Diencephalon (tissue), 1 donor: Measurements from ENCODE around the gene POLR1H. TPM values are rescaled to one million over a fixed set of nuclear protein-coding genes. Genes with fewer than 3 reads are reported as not detected.

Experiments
- small RNA-seq: library from RNA; depleted of rRNA; stranded (forward); fragments of <200 nt; gene quantifications from one replicate; pipeline ENCODE3, GENCODE V24; 2014
- total RNA-seq: library from RNA; depleted of rRNA; stranded (reverse); fragments of >200 nt; gene quantifications from one replicate; pipeline ENCODE4 v1.2.3, GENCODE V29; 2014

POLR1H gene, protein sequence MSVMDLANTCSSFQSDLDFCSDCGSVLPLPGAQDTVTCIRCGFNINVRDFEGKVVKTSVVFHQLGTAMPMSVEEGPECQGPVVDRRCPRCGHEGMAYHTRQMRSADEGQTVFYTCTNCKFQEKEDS
- 14.1 TPM for total RNA-seq

DNA sequence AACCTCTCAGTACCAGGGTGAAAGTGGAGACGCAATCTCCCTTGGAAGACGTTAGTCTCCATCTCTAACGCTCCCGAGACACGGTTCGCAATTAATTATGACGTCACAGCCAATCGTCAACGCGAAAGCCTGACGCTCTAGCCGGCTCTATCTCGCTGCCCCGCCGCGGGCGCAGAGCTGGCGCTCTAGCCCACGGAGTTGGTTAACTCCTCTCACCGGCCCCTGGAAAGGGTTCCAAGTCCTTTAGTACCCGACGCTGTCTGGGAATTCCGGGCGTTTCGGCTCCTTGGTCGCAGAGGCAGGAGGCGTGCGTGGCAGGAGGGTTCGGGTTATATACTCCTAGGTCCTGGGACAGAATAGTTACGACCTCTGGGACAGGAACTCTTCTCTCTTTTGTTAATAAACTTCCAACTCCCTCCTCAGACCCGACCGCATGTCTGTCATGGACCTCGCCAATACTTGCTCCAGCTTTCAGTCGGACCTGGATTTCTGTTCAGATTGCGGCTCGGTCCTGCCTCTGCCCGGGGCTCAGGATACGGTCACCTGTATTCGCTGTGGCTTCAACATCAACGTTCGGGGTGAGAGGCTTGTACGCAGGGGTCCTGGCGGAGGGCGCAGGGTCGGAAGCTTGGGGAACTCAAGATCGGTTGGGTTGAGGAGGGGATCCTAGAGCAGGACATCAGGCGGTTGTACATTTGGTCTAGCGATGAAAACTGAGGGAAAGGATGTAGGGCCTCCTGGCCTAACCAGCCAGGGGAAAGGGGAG lies at the start of gene POLR1H:
Gene POLR1H, plus strand, starts transcription at position 174 of the 766 bp plus-strand sequence. Its CDS starts 260 bp downstream, at position 434.

DNA sequence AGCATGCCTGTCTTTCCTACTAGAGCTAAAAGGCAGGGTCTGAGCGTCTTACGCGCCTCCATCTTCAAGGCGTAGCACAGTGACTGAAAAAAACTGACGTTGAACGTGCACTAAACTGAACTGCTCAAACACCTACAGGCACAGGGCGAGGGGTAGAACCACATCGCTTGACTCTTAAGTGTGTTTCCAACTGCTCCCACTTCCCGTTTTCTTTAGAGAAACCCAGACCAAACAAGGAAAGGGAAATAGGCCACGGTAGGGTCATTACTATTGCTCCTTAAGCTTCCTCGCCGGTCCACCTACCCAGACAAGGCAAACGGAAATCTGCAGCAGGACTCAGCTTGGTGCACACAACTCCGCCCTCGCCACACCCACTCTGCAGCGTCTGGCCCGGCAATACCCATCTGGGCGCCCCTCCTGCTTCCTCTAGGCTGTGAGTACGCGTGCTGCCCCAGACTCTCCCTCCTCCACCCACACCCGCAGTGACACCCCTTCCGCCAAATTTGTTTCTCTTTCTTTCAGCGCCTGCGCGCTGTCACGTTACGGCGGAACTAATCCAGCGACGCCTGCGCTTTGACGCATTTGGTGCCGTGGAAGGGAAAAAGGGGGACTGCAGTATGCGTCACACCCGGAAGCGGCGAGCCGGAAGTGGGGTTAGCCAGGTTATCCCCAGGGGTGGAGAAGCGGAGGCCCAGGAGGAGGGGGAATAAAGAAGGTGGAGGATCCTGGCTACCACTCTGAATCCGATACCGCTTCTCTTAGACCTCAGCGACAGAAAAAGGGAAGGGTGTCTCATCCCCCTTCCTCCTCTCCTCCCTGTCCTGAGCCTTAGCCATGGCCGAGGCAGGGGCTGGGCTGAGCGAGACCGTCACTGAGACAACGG lies 5.8 kb downstream of the POLR1H start, which contains the start of gene PPP1R11:
Gene PPP1R11, plus strand, starts transcription at position 622 of the 883 bp plus-strand sequence. Its CDS starts 213 bp downstream, at position 835.

DNA sequence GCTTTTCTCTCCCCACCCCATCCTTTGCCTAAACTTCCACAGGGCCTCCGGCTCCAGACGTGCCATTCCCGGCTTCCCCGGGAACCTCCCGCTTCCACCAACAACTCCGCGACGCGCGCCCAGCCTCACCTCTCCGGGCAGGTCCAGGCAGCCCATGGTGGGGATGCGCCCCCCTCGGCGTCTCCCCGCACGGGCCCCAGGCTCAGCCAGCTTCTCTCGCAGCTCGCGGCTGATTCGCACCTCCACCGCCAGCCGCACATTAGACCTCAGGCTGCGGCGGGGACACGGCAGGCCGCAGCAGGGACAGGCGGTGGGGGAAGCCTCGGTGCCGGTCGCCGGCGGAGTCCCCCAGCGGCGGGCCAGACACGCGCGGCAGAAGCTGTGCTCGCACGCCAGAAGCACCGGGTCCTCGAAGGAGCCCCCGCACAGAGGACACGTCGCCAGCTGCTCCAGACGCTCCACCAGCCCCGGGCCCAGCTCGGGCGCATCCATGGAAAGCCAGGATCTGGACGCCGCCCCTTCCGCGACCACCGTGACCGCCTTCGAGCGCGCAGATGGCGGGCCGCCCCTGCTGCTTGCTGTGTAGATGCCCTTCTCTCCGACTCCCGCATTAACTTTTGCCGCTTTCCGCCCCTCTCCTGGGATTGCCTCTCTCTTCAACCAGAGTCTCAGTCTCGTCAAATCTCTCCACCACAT lies 14.2 kb downstream of the POLR1H start, which contains the start of gene RNF39:
Gene RNF39, minus strand, starts transcription at position 676 of the 696 bp plus-strand sequence. Its CDS starts 184 bp downstream, at position 492.

DNA sequence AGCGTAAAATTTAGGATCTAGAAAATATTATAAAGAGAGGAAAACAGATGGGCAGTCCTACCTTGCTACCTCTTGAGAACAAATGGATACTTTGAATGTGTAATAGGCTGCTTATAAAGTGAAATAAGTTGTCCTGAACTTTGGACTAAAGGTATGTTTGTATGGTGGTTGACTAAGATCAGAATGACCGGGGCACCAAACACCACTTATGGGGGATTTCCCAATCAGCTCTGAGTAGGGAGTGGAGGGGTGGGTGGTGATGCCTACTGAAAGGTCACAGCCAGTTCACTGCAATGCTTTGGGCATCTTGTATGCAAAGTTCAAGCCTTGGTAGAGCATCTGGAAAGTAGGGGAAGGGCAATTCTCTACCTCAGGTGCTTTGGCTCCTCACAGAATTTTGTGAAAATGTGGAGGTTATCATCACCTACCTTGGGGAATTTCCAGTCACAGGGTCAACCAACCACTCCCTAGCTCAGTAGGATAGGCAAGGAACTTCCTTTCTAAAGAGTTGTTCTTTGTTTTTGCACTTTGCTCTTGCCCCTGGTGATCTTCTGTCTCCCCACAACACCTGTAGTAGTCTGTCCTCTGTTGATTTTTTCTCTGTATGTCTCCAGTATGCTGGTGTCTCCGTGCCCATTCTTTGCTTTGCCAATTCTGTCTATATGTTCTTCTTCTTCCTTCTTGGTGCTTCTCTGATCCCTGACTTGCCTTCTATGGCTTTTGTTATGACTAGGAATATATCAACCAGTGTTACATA lies 52.1 kb downstream of the POLR1H start, which contains the start of gene TRIM31:
Gene TRIM31, minus strand, starts transcription at position 88 of the 757 bp plus-strand sequence. CDS start 285 bp downstream, outside the sequence.

Small RNA genes lying within 50 kb of the gene (small RNA-seq; reads per million reads assigned to genes)
- not detected for gene RF02218
- not detected for gene RF02219
- gene RF02220: not detected

Other genes with a start within 250 kb of the POLR1H start
- gene HLA-G, start 233.4 kb upstream of the POLR1H start, total RNA-seq: not detected
- gene HLA-A, start 118.7 kb upstream of the POLR1H start, total RNA-seq: 72.7 TPM
- 29.3 TPM for gene PPP1R11, start 5.9 kb downstream of the POLR1H start, total RNA-seq
- not detected for gene RNF39, start 14.5 kb downstream of the POLR1H start, total RNA-seq
- not detected for gene TRIM31, start 51.8 kb downstream of the POLR1H start, total RNA-seq
- not detected for gene TRIM40, start 74.9 kb downstream of the POLR1H start, total RNA-seq
- gene TRIM10, start 99.9 kb downstream of the POLR1H start, total RNA-seq: 0.23 TPM
- gene TRIM15, start 102.3 kb downstream of the POLR1H start, total RNA-seq: not detected
- 21.7 TPM for gene TRIM26, start 152.1 kb downstream of the POLR1H start, total RNA-seq